HG02840 (cell line): ENCODE measurements around the gene CCNL2.
"Not testable (repeated sequence)": the region's sequence is repeated elsewhere in the genome, so short reads cannot be mapped to it uniquely, and the experiment has no call there.

Source experiments
- ATAC-seq: cut with Tn5 transposase; IDR thresholded peaks from one replicate; pipeline ENCODE4 v1.9.1; 2021; ENCODE audit warnings: mild to moderate bottlenecking, moderate library complexity, moderate number of reproducible peaks; ENCODE audit not compliant: unreplicated experiment, low FRiP score

Gene CCNL2

GRCh38 chr1:1432951-1433803 is 34.0 kb upstream of the CCNL2 start:
- ATAC-seq, result no peak

- ATAC-seq, result no peak
Measured at GRCh38 chr1:1432274-1432950, 33.3 kb upstream of the CCNL2 start.

GRCh38 chr1:1431845-1432273 is 32.7 kb upstream of the CCNL2 start:
- ATAC-seq, result no peak

- no peak for ATAC-seq
Measured at GRCh38 chr1:1430992-1431844, 32.1 kb upstream of the CCNL2 start.

- ATAC-seq, result no peak
Measured at GRCh38 chr1:1430114-1430982, 31.2 kb upstream of the CCNL2 start.

GRCh38 chr1:1429671-1430073 is 30.5 kb upstream of the CCNL2 start:
- no peak for ATAC-seq

- ATAC-seq, result not testable (repeated sequence)
Measured at GRCh38 chr1:1428967-1429366, 29.8 kb upstream of the CCNL2 start.

GRCh38 chr1:1428174-1428573 is 29.0 kb upstream of the CCNL2 start:
- ATAC-seq, result no peak

- no peak for ATAC-seq
Measured at GRCh38 chr1:1427820-1428148, 28.6 kb upstream of the CCNL2 start.

- ATAC-seq, result no peak
Measured at GRCh38 chr1:1427106-1427819, 28.1 kb upstream of the CCNL2 start.

GRCh38 chr1:1426496-1427105 is 27.5 kb upstream of the CCNL2 start:
- ATAC-seq, result no peak

- ATAC-seq, result no peak
Measured at GRCh38 chr1:1425753-1426495, 26.8 kb upstream of the CCNL2 start.

- no peak for ATAC-seq
Measured at GRCh38 chr1:1425426-1425752, 26.3 kb upstream of the CCNL2 start.

GRCh38 chr1:1424707-1425106 is 25.6 kb upstream of the CCNL2 start:
- ATAC-seq, result no peak

- ATAC-seq, result no peak
Measured at GRCh38 chr1:1423245-1423597, 24.1 kb upstream of the CCNL2 start.

GRCh38 chr1:1422465-1423244 is 23.5 kb upstream of the CCNL2 start:
- ATAC-seq, result no peak

- no peak for ATAC-seq
Measured at GRCh38 chr1:1421907-1422464, 22.9 kb upstream of the CCNL2 start.
